ENCODE data around the gene TRIM16. TPM values are rescaled to one million over a fixed set of nuclear protein-coding genes. Genes with fewer than 3 reads are reported as not detected.
"Not testable (repeated sequence)": the region's sequence is repeated elsewhere in the genome, so short reads cannot be mapped to it uniquely, and the experiment has no call there.

TRIM16 gene
- total RNA-seq, 3 donors from 2014 or later: 12.5 to 15.4 (median 13.3) TPM

- Histone ChIP-seq H3K4me3 (peak overlapping the region; percentile 47 to 62 (median 48)), H3K9me3 (no peaks in the 10 kb centered on the region), H3K4me1 (peaks cover 0 to 14% of the 10 kb centered on the region in 2 donors), H3K27ac (peak overlapping the region; percentile 68 to 76), H3K27me3 (no peaks in the 10 kb centered on the region), H3K36me3 (no peaks in the 10 kb centered on the region)
- intact Hi-C loops (cut with DNase I; ENCODE audit: low total_unique reads): no loop called here
- peak; percentile 49 to 57 for DNase-seq (ENCODE audit: low spot score in 2 of 2)
- TF ChIP-seq POLR2AphosphoS5 (IDR thresholded peaks at IDR 0.05): peak; percentile 27 to 61 (median 45)
- no peak for TF ChIP-seq POLR2A (IDR thresholded peaks at IDR 0.05)
Observed at GRCh38 chr17:15649861-15650421, 34.2 kb downstream of the TRIM16 start.

- intact Hi-C loops (cut with DNase I; ENCODE audit: low total_unique reads): no loop called here
- Histone ChIP-seq H3K9me3 (no peaks in the 10 kb centered on the region), H3K36me3 (no peaks in the 10 kb centered on the region), H3K27me3 (no peaks in the 10 kb centered on the region), H3K4me3 (peak overlapping the region in 1 of 3 donors; percentile 16), H3K4me1 (peaks cover 0 to 14% of the 10 kb centered on the region in 2 donors), H3K27ac (peak overlapping the region; percentile 25 to 43)
- no peak for TF ChIP-seq CTCF (IDR thresholded peaks at IDR 0.05)
- TF ChIP-seq POLR2AphosphoS5 (IDR thresholded peaks at IDR 0.05): no peak
- TF ChIP-seq POLR2A (IDR thresholded peaks at IDR 0.05): no peak
- no peak for DNase-seq (ENCODE audit: low spot score in 2 of 2)
Observed at GRCh38 chr17:15648386-15648785, 35.7 kb downstream of the TRIM16 start.

- H3K27me3 ChIP-seq; DNase-seq (ENCODE audit: low spot score in 2 of 2); intact Hi-C loops (cut with DNase I; ENCODE audit: low total_unique reads); H3K9me3 ChIP-seq; H3K36me3 ChIP-seq; H3K4me1 ChIP-seq; H3K4me3 ChIP-seq: not testable (repeated sequence)
- H3K27ac ChIP-seq: peak overlapping the region; percentile 79 to 80
Observed at GRCh38 chr17:15645942-15646312, 38.2 kb downstream of the TRIM16 start.

- H3K36me3 ChIP-seq: not testable (repeated sequence)
- peak overlapping the region; percentile 79 to 80 for H3K27ac ChIP-seq
Observed at GRCh38 chr17:15645099-15645941, 38.8 kb downstream of the TRIM16 start.

GRCh38 chr17:15642505-15643251, 41.4 kb downstream of the TRIM16 start:
- H3K27me3 ChIP-seq; H3K4me3 ChIP-seq; intact Hi-C loops (cut with DNase I; ENCODE audit: low total_unique reads); DNase-seq (ENCODE audit: low spot score in 2 of 2); H3K36me3 ChIP-seq; H3K4me1 ChIP-seq; H3K9me3 ChIP-seq: not testable (repeated sequence)
- peak overlapping the region in 1 of 2 donors; percentile 32 for H3K27ac ChIP-seq

More at GRCh38 chr17:15645099-15645941, 38.8 kb downstream of the TRIM16 start:
- H3K9me3 ChIP-seq; H3K27me3 ChIP-seq; H3K4me1 ChIP-seq; H3K4me3 ChIP-seq; intact Hi-C loops (cut with DNase I; ENCODE audit: low total_unique reads); DNase-seq (ENCODE audit: low spot score in 2 of 2): not testable (repeated sequence)

- H3K27me3 ChIP-seq; intact Hi-C loops (cut with DNase I; ENCODE audit: low total_unique reads); H3K4me3 ChIP-seq; H3K4me1 ChIP-seq; H3K36me3 ChIP-seq; H3K27ac ChIP-seq; DNase-seq (ENCODE audit: low spot score in 2 of 2); H3K9me3 ChIP-seq: not testable (repeated sequence)
Observed at GRCh38 chr17:15642014-15642413, 42.1 kb downstream of the TRIM16 start.

- H3K27ac ChIP-seq; H3K4me1 ChIP-seq; H3K36me3 ChIP-seq; intact Hi-C loops (cut with DNase I; ENCODE audit: low total_unique reads); H3K27me3 ChIP-seq; H3K4me3 ChIP-seq; DNase-seq (ENCODE audit: low spot score in 2 of 2); H3K9me3 ChIP-seq: not testable (repeated sequence)
Observed at GRCh38 chr17:15630930-15631453, 53.1 kb downstream of the TRIM16 start.

- H3K4me3 ChIP-seq; H3K4me1 ChIP-seq; H3K36me3 ChIP-seq; H3K9me3 ChIP-seq; H3K27me3 ChIP-seq; intact Hi-C loops (cut with DNase I; ENCODE audit: low total_unique reads); DNase-seq (ENCODE audit: low spot score in 2 of 2); H3K27ac ChIP-seq: not testable (repeated sequence)
Observed at GRCh38 chr17:15629991-15630390, 54.1 kb downstream of the TRIM16 start.

GRCh38 chr17:15623661-15624209, 60.4 kb downstream of the TRIM16 start:
- H3K4me3 ChIP-seq; H3K36me3 ChIP-seq; H3K27ac ChIP-seq; H3K27me3 ChIP-seq; H3K9me3 ChIP-seq; H3K4me1 ChIP-seq; DNase-seq (ENCODE audit: low spot score in 2 of 2); intact Hi-C loops (cut with DNase I; ENCODE audit: low total_unique reads): not testable (repeated sequence)

GRCh38 chr17:15623255-15623654, 60.9 kb downstream of the TRIM16 start:
- intact Hi-C loops (cut with DNase I; ENCODE audit: low total_unique reads): not testable (repeated sequence)

GRCh38 chr17:15622124-15622523, 62.0 kb downstream of the TRIM16 start:
- intact Hi-C loops (cut with DNase I; ENCODE audit: low total_unique reads): not testable (repeated sequence)

More at GRCh38 chr17:15623255-15623654, 60.9 kb downstream of the TRIM16 start:
- not testable (repeated sequence) for H3K27me3 ChIP-seq; H3K27ac ChIP-seq; H3K4me1 ChIP-seq; H3K36me3 ChIP-seq; DNase-seq (ENCODE audit: low spot score in 2 of 2); H3K9me3 ChIP-seq; H3K4me3 ChIP-seq

More at GRCh38 chr17:15622124-15622523, 62.0 kb downstream of the TRIM16 start:
- not testable (repeated sequence) for DNase-seq (ENCODE audit: low spot score in 2 of 2); H3K27ac ChIP-seq; H3K4me1 ChIP-seq; H3K9me3 ChIP-seq; H3K4me3 ChIP-seq; H3K27me3 ChIP-seq; H3K36me3 ChIP-seq

All from breast epithelium (tissue), 4 donors.